ENCODE measurements around the gene EFCAB13. TPM values are rescaled to one million over a fixed set of nuclear protein-coding genes. Genes with fewer than 3 reads are reported as not detected.

Gene EFCAB13
- 1.9 to 2.7 TPM (median 2.3 TPM) in 5 replicates for total RNA-seq (2022; extraction: Qiagen RNA extraction; ENCODE audit: low read depth)

GRCh38 chr17:47323382-47324223 is at the start of gene EFCAB13:
TSS of gene EFCAB13 (plus strand) at chr17:47323955. CDS start at chr17:47328354, 4,399 bp downstream.

Other genes with a start within 250 kb of the EFCAB13 start
- gene CDC27, start 134.7 kb upstream of the EFCAB13 start, total RNA-seq (2022; extraction: Qiagen RNA extraction; ENCODE audit: low read depth), result 61.0 to 82.5 TPM (median 79.6 TPM) in 5 replicates
- gene MYL4, start 114.6 kb upstream of the EFCAB13 start, total RNA-seq (2022; extraction: Qiagen RNA extraction; ENCODE audit: low read depth), result 0.16 TPM in 1 of 5 replicates, not detected in the others
- gene ITGB3, start 70.1 kb upstream of the EFCAB13 start, total RNA-seq (2022; extraction: Qiagen RNA extraction; ENCODE audit: low read depth), result 2.3 to 5.3 TPM (median 4.4 TPM) in 5 replicates
- gene NPEPPS, start 207.2 kb downstream of the EFCAB13 start, total RNA-seq (2022; extraction: Qiagen RNA extraction; ENCODE audit: low read depth), result 53.6 to 70.0 TPM (median 60.8 TPM) in 5 replicates

Data from A549 treated with GW870086 at 1 μM for 4 hours (cell line).